Neural progenitor cell (in vitro differentiated cells): ENCODE results near the gene UQCC2. TPM values are rescaled to one million over a fixed set of nuclear protein-coding genes. Genes with fewer than 3 reads are reported as not detected.

ENCODE experiments used
- DNase-seq: peaks from one replicate; pipeline ENCODE4 v3.0.0-alpha.2; 2016; ENCODE audit warnings: low spot score
- H2AFZ ChIP-seq: fragments of 200-600 bp; sonication (generic); replicated peaks from 2 replicates; pipeline ENCODE4 v1.6.1; 2016; ENCODE audit warnings: antibody characterized with exemption
- H3F3A ChIP-seq: fragments of 200-600 bp; sonication (generic); 2 replicates; pipeline ENCODE4 v1.6.1; 2016; ENCODE audit warnings: antibody characterized with exemption, low read depth
- H3K27ac ChIP-seq: fragments of 200-600 bp; sonication (generic); 2 replicates; pipeline ENCODE4 v1.5.1; 2016; ENCODE audit warnings: mild to moderate bottlenecking
- H3K27me3 ChIP-seq: fragments of 200-600 bp; sonication (generic); 2 replicates; pipeline ENCODE4 v1.6.1; 2016; ENCODE audit warnings: mild to moderate bottlenecking, moderate library complexity
- H3K36me3 ChIP-seq: fragments of 200-600 bp; sonication (generic); 2 replicates; pipeline ENCODE4 v1.5.1; 2016
- H3K4me1 ChIP-seq: fragments of 200-600 bp; sonication (generic); 2 replicates; pipeline ENCODE4 v1.6.1; 2016; ENCODE audit warnings: mixed run types
- H3K4me2 ChIP-seq: fragments of 200-600 bp; sonication (generic); 2 replicates; pipeline ENCODE4 v1.6.1; 2016
- H3K4me3 ChIP-seq: fragments of 200-600 bp; sonication (generic); 2 replicates; pipeline ENCODE4 v1.5.1; 2016
- H3K79me2 ChIP-seq: fragments of 200-600 bp; sonication (generic); 2 replicates; pipeline ENCODE4 v1.6.1; 2016; ENCODE audit warnings: low read depth
- H3K9ac ChIP-seq: fragments of 200-600 bp; sonication (generic); 2 replicates; pipeline ENCODE4 v1.6.1; 2016
- H3K9me3 ChIP-seq: fragments of 200-600 bp; sonication (generic); 2 replicates; pipeline ENCODE4 v1.5.1; 2016; ENCODE audit warnings: low read depth
- H4K20me1 ChIP-seq: fragments of 200-600 bp; sonication (generic); 2 replicates; pipeline ENCODE4 v1.6.1; 2016; ENCODE audit warnings: low read depth
- H3K27ac Mint-ChIP-seq: 3 replicates; pipeline ENCODE4 v1.8.0; 2021; ENCODE audit warnings: mixed read lengths
- H3K27me3 Mint-ChIP-seq: 2 replicates; pipeline ENCODE4 v1.8.0; 2022; ENCODE audit warnings: low read depth, mild to moderate bottlenecking, inconsistent platforms, moderate library complexity, mixed read lengths; ENCODE audit not compliant: insufficient read depth
- H3K36me3 Mint-ChIP-seq: 3 replicates; pipeline ENCODE4 v1.8.0; 2021; ENCODE audit warnings: mixed read lengths
- H3K4me1 Mint-ChIP-seq: 3 replicates; pipeline ENCODE4 v1.8.0; 2021; ENCODE audit warnings: mixed read lengths
- H3K4me3 Mint-ChIP-seq: 3 replicates; pipeline ENCODE4 v1.8.0; 2021; ENCODE audit warnings: mild to moderate bottlenecking, moderate library complexity, mixed read lengths
- H3K9me3 Mint-ChIP-seq: 3 replicates; pipeline ENCODE4 v1.8.0; 2020; ENCODE audit warnings: mixed read lengths
- EZH2 ChIP-seq: fragments of 200-600 bp; sonication (generic); IDR thresholded peaks from 2 replicates; pipeline ENCODE4 v1.6.1; 2017; ENCODE audit warnings: antibody characterized with exemption, mild to moderate bottlenecking, moderate library complexity
- EZH2phosphoT487 ChIP-seq: fragments of 200-600 bp; sonication (generic); IDR thresholded peaks from 2 replicates; pipeline ENCODE4 v1.6.1; 2017; ENCODE audit warnings: antibody characterized with exemption
- total RNA-seq: library from RNA; depleted of rRNA; stranded (reverse); fragments of >200 nt; gene quantifications from 2 replicates; pipeline ENCODE4 v1.2.3, GENCODE V29; 2015; ENCODE audit warnings: low replicate concordance
- TF ChIP-seq, protein P1 (sequence below): fragments of 200-600 bp; sonication (generic); IDR thresholded peaks from 2 replicates; pipeline ENCODE4 v1.5.1; 2017; ENCODE audit warnings: antibody characterized with exemption, mild to moderate bottlenecking

UQCC2 gene
- total RNA-seq, 1 donor from 2014 or later: 95.9 TPM

DNA sequence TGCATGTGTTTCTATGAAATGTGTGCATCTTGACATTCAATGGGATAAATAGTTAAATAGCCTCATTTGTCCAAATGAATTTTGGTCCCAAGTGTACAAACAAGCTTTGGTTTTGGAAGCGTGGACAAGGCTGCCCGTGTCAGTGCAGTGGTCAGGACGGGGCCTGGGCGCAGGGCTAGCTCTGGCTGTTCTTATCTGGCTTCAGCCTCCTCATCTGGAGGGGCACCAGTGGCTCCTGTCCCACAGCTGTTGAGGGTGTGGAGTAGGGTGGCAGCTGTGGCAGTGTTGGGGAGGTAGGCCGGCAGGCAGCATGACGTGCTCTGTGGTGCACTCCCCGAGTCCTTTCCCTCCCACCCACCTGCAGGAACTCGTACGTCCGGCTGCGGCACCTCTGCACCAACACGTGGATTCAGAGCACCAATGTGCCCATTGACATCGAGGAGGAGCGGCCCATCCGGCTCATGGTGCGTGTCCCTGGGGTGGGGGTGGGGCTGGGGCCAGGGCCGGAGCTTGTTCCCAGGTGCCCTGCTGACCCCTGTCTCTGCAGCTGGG, 46.9 kb downstream of the UQCC2 start:
- TF ChIP-seq, protein P1, sequence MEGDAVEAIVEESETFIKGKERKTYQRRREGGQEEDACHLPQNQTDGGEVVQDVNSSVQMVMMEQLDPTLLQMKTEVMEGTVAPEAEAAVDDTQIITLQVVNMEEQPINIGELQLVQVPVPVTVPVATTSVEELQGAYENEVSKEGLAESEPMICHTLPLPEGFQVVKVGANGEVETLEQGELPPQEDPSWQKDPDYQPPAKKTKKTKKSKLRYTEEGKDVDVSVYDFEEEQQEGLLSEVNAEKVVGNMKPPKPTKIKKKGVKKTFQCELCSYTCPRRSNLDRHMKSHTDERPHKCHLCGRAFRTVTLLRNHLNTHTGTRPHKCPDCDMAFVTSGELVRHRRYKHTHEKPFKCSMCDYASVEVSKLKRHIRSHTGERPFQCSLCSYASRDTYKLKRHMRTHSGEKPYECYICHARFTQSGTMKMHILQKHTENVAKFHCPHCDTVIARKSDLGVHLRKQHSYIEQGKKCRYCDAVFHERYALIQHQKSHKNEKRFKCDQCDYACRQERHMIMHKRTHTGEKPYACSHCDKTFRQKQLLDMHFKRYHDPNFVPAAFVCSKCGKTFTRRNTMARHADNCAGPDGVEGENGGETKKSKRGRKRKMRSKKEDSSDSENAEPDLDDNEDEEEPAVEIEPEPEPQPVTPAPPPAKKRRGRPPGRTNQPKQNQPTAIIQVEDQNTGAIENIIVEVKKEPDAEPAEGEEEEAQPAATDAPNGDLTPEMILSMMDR: no peak
- TF ChIP-seq EZH2phosphoT487: no peak
- no peak for TF ChIP-seq EZH2

DNA sequence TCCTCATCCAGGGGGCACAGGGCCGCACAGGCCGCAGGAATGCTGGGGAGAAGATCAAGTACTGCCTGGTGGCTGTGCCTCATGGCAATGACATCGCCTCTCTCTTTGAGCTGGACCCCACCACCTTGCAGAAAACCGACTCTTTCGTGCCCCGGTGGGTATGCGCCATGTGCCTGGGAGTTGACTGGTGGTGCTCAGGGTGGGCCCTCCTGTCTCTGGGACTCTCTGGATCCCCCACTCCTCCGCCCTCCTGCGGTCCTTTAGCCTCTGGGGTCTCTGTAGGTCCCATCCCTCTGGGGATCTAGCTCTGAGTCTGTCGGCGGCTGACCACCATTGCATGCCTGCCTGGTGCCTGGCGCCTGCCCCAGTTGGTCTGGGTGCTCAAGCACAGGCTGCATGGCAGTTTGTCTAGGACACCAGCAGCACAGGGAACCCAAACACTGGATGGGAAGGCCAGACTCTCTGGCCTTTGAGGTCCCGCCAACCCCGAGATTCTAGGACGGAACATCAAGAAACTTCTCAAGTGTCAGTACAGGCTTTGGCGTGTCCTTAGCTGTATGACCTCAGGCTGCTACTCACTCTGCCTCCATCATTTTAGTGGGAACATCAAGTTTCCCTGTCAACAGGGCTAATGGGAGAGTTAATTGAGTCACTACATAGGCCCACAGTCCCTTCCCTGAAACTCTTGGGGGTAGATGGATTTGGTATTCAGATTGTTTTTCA, 47.6 kb downstream of the UQCC2 start:
- Mint-ChIP-seq H3K4me3 (no peak overlapping the region), H3K4me1 (peaks cover 9% of the 10 kb centered on the region), H3K27me3 (no peaks in the 10 kb centered on the region), H3K9me3 (no peaks in the 10 kb centered on the region), H3K36me3 (no peaks in the 10 kb centered on the region), H3K27ac (no peak overlapping the region)
- Histone ChIP-seq H3K27ac (no peak overlapping the region), H3F3A (no peaks in the 10 kb centered on the region), H3K4me3 (no peak overlapping the region), H3K79me2 (no peaks in the 10 kb centered on the region), H3K4me1 (no peaks in the 10 kb centered on the region), H3K36me3 (no peaks in the 10 kb centered on the region), H3K9me3 (no peaks in the 10 kb centered on the region), H3K4me2 (no peak overlapping the region), H2AFZ (no peak overlapping the region), H3K27me3 (no peaks in the 10 kb centered on the region), H4K20me1 (no peaks in the 10 kb centered on the region), H3K9ac (no peak overlapping the region)
- TF ChIP-seq, protein P1: no peak
- TF ChIP-seq EZH2 (no peak), EZH2phosphoT487 (no peak)
- DNase-seq: no peak

More for the DNA sequence above, 46.9 kb downstream of the UQCC2 start:
- Histone ChIP-seq H2AFZ (no peak overlapping the region), H4K20me1 (no peaks in the 10 kb centered on the region), H3K4me3 (no peak overlapping the region), H3K79me2 (no peaks in the 10 kb centered on the region), H3K27ac (no peak overlapping the region), H3K27me3 (no peaks in the 10 kb centered on the region), H3K4me1 (no peaks in the 10 kb centered on the region), H3K4me2 (no peak overlapping the region), H3K9ac (no peak overlapping the region), H3F3A (no peaks in the 10 kb centered on the region), H3K36me3 (no peaks in the 10 kb centered on the region), H3K9me3 (no peaks in the 10 kb centered on the region)
- Mint-ChIP-seq H3K4me1 (peaks cover 9% of the 10 kb centered on the region), H3K9me3 (no peaks in the 10 kb centered on the region), H3K4me3 (no peak overlapping the region), H3K27ac (no peak overlapping the region), H3K27me3 (no peaks in the 10 kb centered on the region), H3K36me3 (no peaks in the 10 kb centered on the region)
- DNase-seq: no peak

DNA sequence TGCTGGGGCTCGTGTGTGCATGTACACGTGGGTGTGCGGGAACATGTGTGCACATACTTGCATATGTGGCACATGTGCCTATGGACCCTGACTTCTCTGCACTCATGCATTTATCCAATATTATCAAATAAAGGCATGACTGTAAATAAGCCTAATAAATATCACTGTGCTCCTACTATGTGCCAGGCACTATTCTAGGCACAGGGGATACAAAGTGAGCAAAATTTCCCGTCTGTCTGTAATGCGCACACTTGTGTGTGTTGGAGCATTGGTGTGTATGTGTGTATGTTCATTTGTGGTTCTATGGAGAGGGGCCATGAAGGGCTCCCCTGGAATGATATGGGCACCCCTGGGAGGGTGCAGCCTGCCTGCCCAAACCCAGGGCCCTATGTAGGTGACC, 48.5 kb downstream of the UQCC2 start:
- H3K4me2 ChIP-seq: no peak overlapping the region
- H3K27me3 ChIP-seq: no peaks in the 10 kb centered on the region
- no peak overlapping the region for H3K4me3 ChIP-seq
- DNase-seq: no peak
- no peak overlapping the region for H2AFZ ChIP-seq
- H3K36me3 ChIP-seq: no peaks in the 10 kb centered on the region
- TF ChIP-seq EZH2 (no peak), EZH2phosphoT487 (no peak)
- TF ChIP-seq, protein P1: no peak
- H3K4me1 ChIP-seq: no peaks in the 10 kb centered on the region
- no peaks in the 10 kb centered on the region for H3K79me2 ChIP-seq
- no peaks in the 10 kb centered on the region for H3F3A ChIP-seq
- Mint-ChIP-seq H3K4me3 (no peak overlapping the region), H3K27me3 (no peaks in the 10 kb centered on the region), H3K9me3 (no peaks in the 10 kb centered on the region), H3K4me1 (peaks cover 9% of the 10 kb centered on the region), H3K27ac (no peak overlapping the region), H3K36me3 (no peaks in the 10 kb centered on the region)
- H4K20me1 ChIP-seq: no peaks in the 10 kb centered on the region
- no peak overlapping the region for H3K9ac ChIP-seq
- H3K9me3 ChIP-seq: no peaks in the 10 kb centered on the region
- no peak overlapping the region for H3K27ac ChIP-seq
